ENCODE measurements around the gene FTH1.
A peak's percentile ranks its signal among the peaks of the same experiment; 100 is the strongest.
"Not testable (repeated sequence)": the region's sequence is repeated elsewhere in the genome, so short reads cannot be mapped to it uniquely, and the experiment has no call there.

Gene FTH1

DNA sequence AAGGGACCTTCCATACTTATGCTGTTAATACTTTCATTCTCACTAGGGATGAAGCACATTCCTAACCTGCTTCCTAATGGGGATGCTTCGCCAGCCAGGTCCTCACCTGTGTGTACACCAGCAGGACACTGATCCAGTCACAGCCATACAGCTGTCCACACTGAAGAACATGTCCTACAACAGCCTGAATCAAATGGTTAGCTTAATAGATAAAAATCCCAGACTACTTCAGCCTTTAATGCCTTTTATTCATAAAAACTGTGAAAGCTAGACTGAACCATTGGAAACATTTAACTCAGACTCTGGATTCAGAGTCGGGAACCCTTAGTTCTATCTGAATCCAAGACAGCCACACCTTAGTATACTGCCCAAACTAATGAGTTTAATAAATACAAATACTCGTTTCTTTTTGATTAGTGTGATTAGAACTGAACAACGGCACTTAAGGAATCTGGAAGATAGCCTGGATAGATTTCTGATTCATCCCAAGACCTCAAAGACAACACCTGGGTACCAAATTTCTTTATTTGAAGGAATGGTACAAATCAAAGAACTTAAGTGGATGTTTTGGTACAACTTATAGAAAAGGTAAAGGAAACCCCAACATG, 3.3 kb downstream of the FTH1 start:
- no peak for DNase-seq (ENCODE audit: low read depth, low spot score)

DNA sequence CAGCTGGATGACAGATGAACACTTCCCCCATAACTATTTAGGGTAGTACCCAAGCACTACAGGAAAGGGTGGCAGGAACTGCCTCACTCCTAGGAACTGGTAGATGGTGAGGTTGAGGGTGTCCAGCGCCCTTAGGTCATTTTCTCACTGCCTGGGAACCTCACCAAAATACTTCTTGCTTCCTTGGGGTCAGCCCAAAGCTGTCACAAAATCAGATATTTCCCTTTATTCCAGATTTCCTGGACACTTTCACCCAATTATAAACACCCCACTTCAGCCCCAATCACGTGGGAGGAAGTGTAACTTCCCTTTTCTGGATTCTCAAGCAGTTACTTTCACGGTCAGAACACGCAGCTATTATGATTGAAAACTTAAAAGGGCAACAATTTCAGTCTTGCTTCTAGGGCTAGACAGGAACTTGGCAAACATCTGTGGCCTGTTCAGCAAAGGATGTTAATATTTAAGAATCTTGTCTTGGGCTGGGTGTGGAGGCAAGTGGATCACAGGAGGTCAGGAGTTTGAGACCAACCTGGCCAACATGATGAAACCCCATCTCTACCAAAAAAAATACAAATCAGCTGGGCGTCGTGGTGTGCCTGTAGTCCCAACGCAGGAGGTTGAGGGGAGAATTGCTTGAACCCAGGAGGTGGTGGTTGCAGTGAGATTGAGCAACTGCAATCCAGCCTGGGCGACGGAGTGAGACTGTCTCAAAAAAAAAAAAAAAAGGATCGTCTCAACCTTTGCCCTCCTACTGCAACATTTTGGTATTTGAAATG, 4.0 kb downstream of the FTH1 start:
- DNase-seq (ENCODE audit: low read depth, low spot score): no peak

DNA sequence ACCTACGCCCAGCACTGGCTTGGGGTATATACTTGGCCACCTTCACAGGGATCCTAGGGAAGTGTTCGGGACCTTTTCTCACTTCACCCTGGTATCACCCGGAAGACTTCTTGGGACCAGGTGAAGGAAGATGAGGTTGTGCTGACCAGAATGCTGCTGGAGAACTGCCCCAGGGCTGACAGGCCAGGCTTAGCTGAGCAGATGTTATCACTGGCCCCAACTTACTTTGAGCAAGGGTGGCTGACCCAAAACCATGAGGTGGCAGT, 4.5 kb downstream of the FTH1 start:
- DNase-seq (ENCODE audit: low read depth, low spot score): no peak

GRCh38 chr11:61962213-61963015, 5.0 kb downstream of the FTH1 start:
- DNase-seq (ENCODE audit: low read depth, low spot score): no peak

GRCh38 chr11:61961570-61962212, 5.7 kb downstream of the FTH1 start:
- no peak for DNase-seq (ENCODE audit: low read depth, low spot score)

- no peak for DNase-seq (ENCODE audit: low read depth, low spot score)
These were observed 6.9 kb downstream of the FTH1 start for GRCh38 chr11:61960532-61960931.

- no peak for DNase-seq (ENCODE audit: low read depth, low spot score)
These were observed 7.8 kb downstream of the FTH1 start for GRCh38 chr11:61959678-61960077.

- no peak for DNase-seq (ENCODE audit: low read depth, low spot score)
These were observed 8.3 kb downstream of the FTH1 start for GRCh38 chr11:61959114-61959513.

DNA sequence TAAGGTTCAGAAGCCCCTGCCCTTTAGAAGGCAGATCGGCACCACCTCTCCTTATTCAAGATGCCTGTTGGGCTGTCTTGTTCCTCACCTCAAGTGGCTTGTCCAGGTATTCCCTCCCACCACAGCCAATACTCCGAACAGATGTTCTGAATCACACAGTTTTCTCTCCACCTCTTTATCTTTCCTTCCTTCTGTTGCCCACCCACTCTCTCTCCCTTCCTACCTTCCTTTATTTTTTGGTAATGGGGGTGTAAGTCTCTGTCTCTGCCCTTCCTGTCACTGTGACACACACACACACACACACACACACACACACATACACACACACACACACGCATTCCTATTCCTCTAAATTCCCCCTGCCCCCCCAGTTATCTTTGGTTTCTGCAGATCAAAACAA, 8.8 kb downstream of the FTH1 start:
- no peak for DNase-seq (ENCODE audit: low read depth, low spot score)

DNA sequence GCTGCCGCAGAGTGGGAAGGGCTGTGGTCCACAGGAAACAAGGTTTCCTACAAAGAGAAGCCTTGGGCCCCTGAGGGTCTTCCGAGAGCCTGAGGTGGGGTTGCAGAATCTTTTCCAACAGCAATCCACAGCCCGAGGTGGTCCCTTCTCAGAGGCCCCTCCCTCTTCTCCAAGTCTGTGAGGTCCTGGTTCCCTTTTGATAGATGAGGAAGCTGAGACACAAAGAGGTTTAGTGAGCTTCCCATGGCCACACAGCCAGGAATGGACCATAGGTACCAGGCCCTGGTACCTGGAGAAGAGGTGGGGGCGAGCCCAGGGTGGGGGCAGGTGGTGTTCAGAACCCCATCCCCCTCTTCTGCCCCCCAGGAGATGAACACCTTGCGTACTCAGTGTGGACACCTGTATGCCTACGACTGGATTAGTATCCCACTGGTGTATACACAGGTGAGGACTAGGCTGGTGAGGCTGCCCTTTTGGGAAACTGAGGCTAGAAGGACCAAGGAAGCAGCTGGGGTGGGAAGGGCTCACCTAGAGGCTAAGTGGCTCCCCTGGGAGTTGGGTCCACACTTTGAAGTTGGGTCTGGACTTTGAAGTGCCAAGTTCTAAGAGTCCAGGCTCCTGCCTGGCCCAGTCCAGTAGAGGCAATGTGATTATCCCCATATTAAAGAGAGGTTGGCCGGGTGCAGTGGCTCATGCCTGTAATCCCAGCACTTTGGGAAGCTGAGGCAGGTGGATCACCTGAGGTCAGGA, 10.2 kb downstream of the FTH1 start:
- DNase-seq (ENCODE audit: low read depth, low spot score): no peak

- DNase-seq (ENCODE audit: low read depth, low spot score): no peak
These were observed 11.0 kb downstream of the FTH1 start for GRCh38 chr11:61956191-61957020.

DNA sequence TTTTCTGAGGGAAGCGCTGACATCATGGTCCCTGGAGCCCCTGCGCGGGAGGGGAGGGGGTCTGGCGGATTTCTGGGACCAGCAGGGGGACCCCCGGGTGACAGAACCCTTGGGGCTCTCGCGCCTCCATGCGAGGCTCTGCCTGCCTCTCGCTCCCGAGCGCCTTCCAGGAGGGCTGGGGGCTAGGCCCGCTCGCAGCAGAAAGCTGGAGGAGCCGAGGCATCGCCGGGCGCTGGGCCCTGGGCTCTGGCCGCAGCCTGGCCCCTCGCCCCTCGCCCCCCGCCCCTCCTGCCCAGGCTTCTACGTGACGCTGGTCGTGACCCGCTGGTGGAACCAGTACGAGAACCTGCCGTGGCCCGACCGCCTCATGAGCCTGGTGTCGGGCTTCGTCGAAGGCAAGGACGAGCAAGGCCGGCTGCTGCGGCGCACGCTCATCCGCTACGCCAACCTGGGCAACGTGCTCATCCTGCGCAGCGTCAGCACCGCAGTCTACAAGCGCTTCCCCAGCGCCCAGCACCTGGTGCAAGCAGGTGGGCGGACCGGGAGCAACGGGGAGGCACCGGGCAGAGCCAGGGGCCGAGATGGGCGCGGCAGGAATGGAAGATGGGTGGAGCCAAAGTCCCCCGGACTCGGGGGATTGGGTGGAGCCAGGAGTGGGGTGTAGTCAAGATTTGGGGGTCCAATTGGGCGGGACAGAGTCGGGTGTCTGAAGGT, 11.9 kb downstream of the FTH1 start:
- DNase-seq (ENCODE audit: low read depth, low spot score): peak; percentile 75

DNA sequence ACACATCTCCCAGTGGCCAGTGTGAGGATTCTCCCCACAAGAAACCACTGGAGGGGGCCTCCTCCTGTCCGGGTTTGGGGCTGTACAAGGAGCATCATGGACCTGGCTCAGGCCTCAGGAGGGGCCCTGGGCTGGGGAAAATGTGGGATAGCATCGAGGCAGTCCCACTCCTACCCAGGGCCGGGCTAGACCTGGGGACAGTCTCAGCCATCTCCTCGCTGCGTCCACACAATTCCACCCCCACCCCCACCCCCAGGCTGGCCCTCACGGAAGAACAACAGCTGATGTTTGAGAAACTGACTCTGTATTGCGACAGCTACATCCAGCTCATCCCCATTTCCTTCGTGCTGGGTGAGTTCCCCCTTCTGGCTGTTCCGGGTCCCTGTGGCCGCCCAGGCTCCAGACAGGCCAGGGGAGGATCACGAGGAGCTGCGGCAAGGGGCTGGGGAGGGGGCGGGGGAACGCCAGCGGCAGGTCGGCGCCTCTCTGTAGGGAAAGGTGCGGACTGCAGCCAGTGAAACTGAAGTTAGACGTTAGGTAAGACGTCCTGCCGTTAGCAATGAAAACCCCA, 12.5 kb downstream of the FTH1 start:
- no peak for DNase-seq (ENCODE audit: low read depth, low spot score)

DNA sequence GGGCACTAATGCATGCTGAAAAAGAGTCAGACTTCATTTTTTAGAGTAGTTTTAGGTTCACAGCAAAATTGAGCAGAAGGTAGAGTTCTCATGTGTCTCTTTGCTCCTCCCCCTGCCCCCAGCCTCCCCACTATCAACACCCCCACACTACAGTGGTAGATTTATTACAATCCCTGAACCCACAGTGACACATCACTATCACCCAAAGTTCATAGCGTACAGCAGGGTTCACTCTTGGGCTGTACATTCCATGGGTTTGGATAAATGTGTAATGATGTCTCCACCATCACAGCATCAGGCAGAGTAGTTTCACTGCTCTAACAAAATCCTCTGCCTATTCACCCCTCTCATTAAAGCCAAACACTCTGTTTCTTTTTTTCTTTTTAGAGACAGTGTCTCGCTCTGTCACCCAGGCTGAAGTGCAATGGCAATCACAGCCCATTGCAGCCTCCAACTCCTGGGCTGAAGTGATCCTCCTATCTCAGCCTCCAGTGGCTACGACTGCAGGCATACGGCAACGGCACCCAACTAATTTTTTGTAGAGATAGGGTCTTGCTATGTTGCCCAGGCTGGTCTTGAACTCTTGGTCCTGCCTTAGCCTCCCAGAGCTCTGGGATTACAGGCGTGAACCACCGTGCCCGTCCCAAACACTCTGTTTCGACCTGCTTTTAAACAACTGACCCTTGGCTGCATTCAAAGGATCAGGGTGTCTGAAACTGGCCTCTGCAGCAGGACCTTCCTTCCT, 13.2 kb downstream of the FTH1 start:
- DNase-seq (ENCODE audit: low read depth, low spot score): no peak

DNA sequence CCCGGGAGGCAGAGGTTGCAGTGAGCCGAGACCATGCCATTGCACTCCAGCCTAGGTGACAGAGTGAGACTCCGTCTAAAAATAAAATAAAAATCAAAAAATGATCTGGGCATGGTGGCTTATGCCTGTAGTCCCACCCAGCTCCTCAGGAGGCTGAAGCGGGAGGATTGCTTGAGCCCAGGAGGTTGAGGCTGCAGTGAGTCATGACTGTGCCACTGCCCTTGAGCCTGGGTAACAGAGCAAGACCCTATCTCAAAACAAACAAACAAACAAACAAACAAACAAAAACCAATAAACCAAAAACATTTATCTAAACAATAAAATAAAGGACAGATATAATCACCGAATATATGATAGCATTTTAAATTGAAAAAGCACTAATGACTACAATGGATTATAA, 13.8 kb downstream of the FTH1 start:
- DNase-seq (ENCODE audit: low read depth, low spot score): not testable (repeated sequence)

GRCh38 chr11:61952882-61953281, 14.6 kb downstream of the FTH1 start:
- no peak for DNase-seq (ENCODE audit: low read depth, low spot score)

DNA sequence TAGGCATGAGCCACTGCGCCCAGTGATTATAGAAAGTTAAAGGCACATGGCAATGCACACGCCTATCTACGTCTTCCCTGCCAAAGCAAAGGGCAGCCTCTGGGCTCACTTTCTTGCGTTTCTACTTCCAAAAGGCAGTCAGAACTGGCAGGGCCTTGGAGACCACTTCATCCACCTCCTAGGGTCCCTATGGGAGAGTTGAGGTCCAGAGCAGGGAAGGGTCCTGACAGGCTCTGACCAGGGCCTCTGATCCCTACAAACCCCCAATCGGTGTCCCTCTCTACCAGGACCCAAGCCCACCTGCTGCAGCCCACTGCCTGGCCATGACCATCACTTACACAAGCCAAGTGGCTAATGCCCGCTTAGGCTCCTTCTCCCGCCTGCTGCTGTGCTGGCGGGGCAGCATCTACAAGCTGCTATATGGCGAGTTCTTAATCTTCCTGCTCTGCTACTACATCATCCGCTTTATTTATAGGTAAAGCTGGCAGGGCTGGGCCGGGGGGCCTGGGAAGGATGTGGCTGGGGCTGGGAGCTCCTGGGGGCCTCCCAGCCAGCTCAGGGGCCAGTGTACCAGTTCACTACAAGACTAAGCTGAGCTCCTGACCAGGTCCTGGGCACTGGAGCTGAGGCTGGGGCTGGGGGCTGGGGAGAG, 15.8 kb downstream of the FTH1 start:
- DNase-seq (ENCODE audit: low read depth, low spot score): no peak

- DNase-seq (ENCODE audit: low read depth, low spot score): no peak
These were observed 17.3 kb downstream of the FTH1 start, which contains the start of gene BEST1 for GRCh38 chr11:61950035-61950547. Gene BEST1 (plus strand): TSS chr11:61950351. CDS start chr11:61951807, 1,456 bp downstream.

All from iPS DF 19.7 (cell line).